Coronary artery (tissue), 2 donors: ENCODE data around the gene ANK3.
A peak's percentile ranks its signal among the peaks of the same experiment; 100 is the strongest.

Experiments
- DNase-seq: peaks from one replicate; pipeline ENCODE4 v3.0.0-alpha.2; 2017; ENCODE audit warnings: low spot score
- H3K27ac ChIP-seq, 2 donors: fragments of 200-600 bp; sonication (generic); one replicate each; pipeline ENCODE4 v1.5.1; 2016 to 2019
- H3K4me3 ChIP-seq: fragments of 200-600 bp; sonication (generic); 2 replicates; pipeline ENCODE4 v1.5.1; 2016; ENCODE audit warnings: mild to moderate bottlenecking, moderate library complexity
- TF ChIP-seq, protein P1 (sequence below): fragments of 200-600 bp; sonication (generic); IDR thresholded peaks from one replicate; pipeline ENCODE4 v1.5.1; 2019; ENCODE audit warnings: antibody characterized with exemption

Gene ANK3

DNA sequence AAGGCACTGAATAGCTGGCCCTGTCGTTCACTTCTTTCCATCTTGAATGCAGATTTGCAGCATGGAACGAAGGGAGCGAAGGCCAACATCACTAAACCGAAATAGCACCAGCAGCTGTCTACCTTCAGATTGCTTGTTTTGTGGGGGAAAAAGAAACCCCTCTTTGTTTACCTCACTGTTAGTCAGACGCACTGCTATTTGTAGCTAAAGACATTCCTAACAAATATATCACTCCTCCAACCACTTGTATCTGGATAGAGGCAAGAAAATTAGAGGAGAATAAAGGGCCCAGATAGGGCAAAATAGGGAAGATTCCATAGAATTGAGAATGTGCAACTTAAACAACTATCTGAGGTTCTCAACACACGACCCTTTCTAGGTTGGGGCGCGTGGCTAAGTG, 26.5 kb downstream of the ANK3 start:
- DNase-seq, result no peak
- Histone ChIP-seq H3K4me3 (no peak overlapping the region), H3K27ac (no peak overlapping the region)
- TF ChIP-seq, protein P1, sequence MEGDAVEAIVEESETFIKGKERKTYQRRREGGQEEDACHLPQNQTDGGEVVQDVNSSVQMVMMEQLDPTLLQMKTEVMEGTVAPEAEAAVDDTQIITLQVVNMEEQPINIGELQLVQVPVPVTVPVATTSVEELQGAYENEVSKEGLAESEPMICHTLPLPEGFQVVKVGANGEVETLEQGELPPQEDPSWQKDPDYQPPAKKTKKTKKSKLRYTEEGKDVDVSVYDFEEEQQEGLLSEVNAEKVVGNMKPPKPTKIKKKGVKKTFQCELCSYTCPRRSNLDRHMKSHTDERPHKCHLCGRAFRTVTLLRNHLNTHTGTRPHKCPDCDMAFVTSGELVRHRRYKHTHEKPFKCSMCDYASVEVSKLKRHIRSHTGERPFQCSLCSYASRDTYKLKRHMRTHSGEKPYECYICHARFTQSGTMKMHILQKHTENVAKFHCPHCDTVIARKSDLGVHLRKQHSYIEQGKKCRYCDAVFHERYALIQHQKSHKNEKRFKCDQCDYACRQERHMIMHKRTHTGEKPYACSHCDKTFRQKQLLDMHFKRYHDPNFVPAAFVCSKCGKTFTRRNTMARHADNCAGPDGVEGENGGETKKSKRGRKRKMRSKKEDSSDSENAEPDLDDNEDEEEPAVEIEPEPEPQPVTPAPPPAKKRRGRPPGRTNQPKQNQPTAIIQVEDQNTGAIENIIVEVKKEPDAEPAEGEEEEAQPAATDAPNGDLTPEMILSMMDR, result no peak

DNA sequence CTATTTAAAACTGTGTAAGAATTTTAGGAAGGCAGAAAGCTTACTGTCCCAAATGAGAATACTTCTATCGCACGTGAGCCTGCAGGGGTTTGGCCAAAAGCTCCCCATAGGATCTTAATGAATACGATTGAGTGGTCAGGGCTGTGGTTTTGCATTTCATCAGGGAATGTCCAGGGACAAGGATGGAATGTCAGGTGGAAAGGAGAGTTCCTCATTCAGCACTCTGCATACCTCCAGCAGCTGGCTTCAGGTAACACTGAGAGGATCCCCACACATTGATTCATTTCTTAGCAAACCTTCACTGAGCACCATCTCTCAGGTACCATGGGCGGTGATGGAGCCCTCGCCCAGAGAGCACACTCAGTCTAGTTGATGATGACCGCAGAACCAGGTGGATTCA, 27.2 kb downstream of the ANK3 start:
- no peak overlapping the region for H3K4me3 ChIP-seq
- H3K27ac ChIP-seq, result no peak overlapping the region
- TF ChIP-seq, protein P1, result no peak
- DNase-seq, result no peak

DNA sequence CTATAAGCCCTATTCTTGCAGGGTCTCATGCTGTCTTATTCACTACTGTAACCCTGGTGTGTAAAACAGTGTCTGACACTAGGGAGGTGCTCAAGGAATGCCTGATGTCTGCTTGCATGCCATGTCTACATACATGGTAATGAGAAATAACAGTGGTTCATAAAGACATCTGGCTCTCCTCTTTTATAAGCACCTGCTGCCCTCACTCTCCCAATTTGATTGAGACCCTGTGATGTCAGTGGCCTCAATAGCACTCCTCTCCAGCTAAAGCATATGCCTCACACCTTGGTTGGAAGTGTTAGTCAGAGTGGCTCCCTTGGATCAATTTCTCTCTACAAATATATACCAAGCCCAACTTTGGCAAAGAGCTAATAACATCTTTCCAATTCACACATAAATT, 30.6 kb downstream of the ANK3 start:
- Histone ChIP-seq H3K27ac (no peak overlapping the region), H3K4me3 (no peak overlapping the region)
- TF ChIP-seq, protein P1, result no peak
- DNase-seq, result no peak

DNA sequence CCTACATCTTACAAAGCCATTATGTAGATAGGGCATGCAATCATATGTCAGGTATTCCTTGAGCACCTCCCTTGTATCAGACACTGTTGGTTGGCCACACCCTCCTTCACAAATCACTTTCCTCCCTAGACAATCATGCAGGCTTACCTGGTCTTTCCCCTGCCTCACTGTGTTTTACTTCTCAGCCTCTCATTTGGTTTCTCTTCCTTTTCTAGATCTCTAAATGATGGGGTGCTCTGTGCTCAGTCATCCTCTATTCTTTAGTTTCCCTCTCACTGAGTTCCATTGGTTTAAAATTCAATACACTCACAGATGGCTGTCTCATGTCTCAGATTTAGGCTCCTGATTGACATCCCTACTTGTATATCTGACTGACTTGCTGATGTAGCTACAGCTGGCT, 31.4 kb downstream of the ANK3 start:
- H3K27ac ChIP-seq, result no peak overlapping the region
- no peak for DNase-seq
- no peak overlapping the region for H3K4me3 ChIP-seq
- TF ChIP-seq, protein P1, result no peak

DNA sequence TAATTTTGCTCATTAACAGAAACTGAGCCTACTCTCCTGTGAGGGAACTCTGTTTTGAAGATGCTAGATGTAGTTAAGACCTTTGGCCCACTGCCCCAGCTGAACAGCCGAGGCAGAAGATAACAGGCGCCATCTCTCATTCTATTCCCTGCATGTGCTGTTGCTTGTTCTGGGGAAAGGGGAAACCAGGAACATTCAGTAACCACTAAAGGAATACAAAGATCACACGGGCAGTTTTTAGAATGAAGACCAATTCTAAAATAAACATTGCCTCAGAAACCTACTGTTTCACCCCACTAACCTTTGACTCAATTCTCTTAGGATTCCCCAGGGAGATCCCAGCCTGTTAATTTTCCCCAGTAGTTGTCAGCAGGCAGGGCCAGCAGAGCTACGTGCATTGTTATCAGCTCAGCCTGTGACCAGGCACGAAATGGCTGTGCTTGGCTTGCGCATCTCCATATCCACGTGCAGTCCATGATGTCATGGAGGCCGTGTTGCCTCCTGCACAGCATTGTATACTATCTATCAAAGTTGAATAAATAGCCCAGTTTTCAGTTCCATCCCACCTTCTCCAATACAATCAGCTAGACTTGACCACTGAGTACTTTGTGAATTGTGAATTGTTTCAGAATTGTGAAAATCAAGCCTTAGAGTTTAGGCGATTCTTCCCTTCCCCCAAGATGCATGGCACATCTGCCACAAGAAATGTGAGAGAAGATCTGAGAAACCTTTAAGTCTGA, 36.0 kb downstream of the ANK3 start:
- TF ChIP-seq, protein P1, result no peak
- peak overlapping the region in 1 of 2 donors; percentile 4 for H3K27ac ChIP-seq
- no peak for DNase-seq
- no peak overlapping the region for H3K4me3 ChIP-seq

DNA sequence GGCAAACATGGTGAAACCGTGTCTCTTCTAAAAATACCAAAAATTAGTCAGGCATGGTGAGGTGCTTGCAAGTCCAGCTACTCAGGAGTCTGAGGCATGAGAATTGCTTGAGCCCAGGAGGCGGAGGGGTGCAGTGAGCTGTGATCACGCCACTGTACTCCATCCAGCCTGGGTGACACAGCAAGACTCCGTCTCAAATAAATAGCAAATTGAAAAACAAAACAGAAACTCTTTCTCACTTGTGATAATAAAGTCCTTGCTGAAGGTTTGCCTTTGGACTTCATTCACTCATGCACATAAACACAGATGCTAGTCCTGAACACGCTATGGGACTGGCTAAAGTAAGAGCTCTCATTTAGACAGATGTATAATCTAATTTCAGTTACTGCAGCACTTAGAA, 37.6 kb downstream of the ANK3 start:
- Histone ChIP-seq H3K27ac (no peak overlapping the region), H3K4me3 (no peak overlapping the region)
- no peak for DNase-seq
- TF ChIP-seq, protein P1, result no peak

DNA sequence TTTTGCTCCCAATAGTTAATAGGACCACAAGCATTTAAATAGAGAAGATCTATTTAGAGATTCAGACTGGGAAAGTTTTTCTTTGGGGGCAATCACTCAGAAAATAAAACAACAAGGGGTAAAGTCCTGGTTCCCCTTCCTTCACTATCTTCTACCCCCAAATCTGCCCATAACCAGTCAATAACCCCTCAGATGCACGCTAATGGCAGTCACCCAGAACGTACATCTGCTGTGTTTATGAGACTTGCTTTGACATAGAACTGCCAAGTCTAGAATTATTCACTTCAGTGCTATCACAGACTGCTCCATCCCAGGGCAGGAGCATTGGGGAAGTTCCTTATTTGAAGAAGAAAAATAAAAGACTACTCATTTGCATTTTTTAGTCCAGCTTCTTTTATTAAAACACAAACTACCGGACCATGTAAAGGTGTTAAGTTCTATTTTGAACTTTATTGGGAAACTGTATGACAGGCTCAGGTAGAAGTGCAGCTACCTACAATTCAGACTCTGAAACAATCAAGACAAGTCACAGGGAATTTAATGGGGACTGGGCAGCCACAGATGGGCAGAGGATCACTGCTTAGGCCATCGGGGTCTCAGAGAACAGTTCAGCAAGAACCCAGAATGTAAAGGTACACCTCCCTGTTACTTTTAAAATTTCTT, 38.4 kb downstream of the ANK3 start:
- DNase-seq, result no peak
- H3K4me3 ChIP-seq, result no peak overlapping the region
- H3K27ac ChIP-seq, result peak overlapping the region in 1 of 2 donors; percentile 14
- TF ChIP-seq, protein P1, result no peak
